GM13976 (cell line): Measurements from ENCODE around the gene PGLYRP4.

Source experiments
- DNase-seq: peaks from one replicate; pipeline ENCODE4 v3.0.0; 2012; ENCODE audit warnings: low spot score
- in situ Hi-C: fragments of 300-500 bp; cut with MboI; formaldehyde crosslinking; loops from one replicate; pipeline ENCODE4 v1.12.0; 2022; ENCODE audit warnings: low sequenced_read_pairs, mixed read lengths, inconsistent platforms; ENCODE audit not compliant: unreplicated experiment
- TF ChIP-seq, protein P1 (sequence below): IDR thresholded peaks from 2 replicates; pipeline ENCODE4 v1.5.1; 2012; ENCODE audit warnings: borderline replicate concordance, mild to moderate bottlenecking; ENCODE audit not compliant: insufficient read depth; ENCODE audit errors: extremely low read depth, missing control alignments, control extremely low read depth

PGLYRP4 gene

GRCh38 chr1:153367090-153367489 lies 18.4 kb upstream of the PGLYRP4 start:
- in situ Hi-C loops: loop anchor here (10.0 kb wide), 1 partner anchor 68 kb away; no protein-coding TSS in a partner anchor
- TF ChIP-seq, protein P1, sequence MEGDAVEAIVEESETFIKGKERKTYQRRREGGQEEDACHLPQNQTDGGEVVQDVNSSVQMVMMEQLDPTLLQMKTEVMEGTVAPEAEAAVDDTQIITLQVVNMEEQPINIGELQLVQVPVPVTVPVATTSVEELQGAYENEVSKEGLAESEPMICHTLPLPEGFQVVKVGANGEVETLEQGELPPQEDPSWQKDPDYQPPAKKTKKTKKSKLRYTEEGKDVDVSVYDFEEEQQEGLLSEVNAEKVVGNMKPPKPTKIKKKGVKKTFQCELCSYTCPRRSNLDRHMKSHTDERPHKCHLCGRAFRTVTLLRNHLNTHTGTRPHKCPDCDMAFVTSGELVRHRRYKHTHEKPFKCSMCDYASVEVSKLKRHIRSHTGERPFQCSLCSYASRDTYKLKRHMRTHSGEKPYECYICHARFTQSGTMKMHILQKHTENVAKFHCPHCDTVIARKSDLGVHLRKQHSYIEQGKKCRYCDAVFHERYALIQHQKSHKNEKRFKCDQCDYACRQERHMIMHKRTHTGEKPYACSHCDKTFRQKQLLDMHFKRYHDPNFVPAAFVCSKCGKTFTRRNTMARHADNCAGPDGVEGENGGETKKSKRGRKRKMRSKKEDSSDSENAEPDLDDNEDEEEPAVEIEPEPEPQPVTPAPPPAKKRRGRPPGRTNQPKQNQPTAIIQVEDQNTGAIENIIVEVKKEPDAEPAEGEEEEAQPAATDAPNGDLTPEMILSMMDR: no peak
- DNase-seq: no peak

GRCh38 chr1:153366261-153366660 lies 17.6 kb upstream of the PGLYRP4 start:
- TF ChIP-seq, protein P1: no peak
- no peak for DNase-seq
- in situ Hi-C loops: loop anchor here (10.0 kb wide), 1 partner anchor 69 kb away; no protein-coding TSS in a partner anchor

DNA sequence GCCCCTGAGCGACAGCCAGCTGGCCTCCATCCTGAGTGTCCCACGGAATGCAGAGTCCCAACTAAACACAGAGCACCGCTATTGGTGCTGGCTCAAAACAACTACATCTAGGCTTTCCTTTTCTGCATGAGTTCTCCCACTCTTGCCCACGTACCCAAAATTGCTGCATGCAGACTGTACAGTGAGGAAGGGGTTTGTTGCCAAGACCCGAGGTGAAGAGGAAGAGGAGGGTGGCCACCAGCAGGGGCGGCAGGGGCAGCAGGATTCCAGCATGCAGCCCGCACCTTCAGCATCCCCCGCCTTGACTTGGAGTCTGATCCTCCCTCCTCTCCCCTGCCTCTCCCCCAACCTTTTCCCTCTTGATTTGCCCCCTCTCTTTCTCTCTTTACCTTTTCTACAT lies 17.1 kb upstream of the PGLYRP4 start:
- in situ Hi-C loops: loop anchor here (10.0 kb wide), 1 partner anchor 69 kb away; no protein-coding TSS in a partner anchor
- DNase-seq: no peak
- TF ChIP-seq, protein P1: no peak

- DNase-seq: no peak
- TF ChIP-seq, protein P1: no peak
- in situ Hi-C loops: loop anchor here (10.0 kb wide), 1 partner anchor 70 kb away; no protein-coding TSS in a partner anchor
Observed at GRCh38 chr1:153364766-153365666, 16.4 kb upstream of the PGLYRP4 start.

GRCh38 chr1:153364156-153364555 lies 15.5 kb upstream of the PGLYRP4 start:
- no peak for DNase-seq
- TF ChIP-seq, protein P1: no peak
- in situ Hi-C loops: loop anchor here (10.0 kb wide), 1 partner anchor 71 kb away; no protein-coding TSS in a partner anchor

GRCh38 chr1:153363641-153364040 lies 15.0 kb upstream of the PGLYRP4 start:
- in situ Hi-C loops: loop anchor here (10.0 kb wide), 1 partner anchor 71 kb away; no protein-coding TSS in a partner anchor
- TF ChIP-seq, protein P1: no peak
- no peak for DNase-seq
